HepG2 (cell line): Measurements from ENCODE around the gene CARS1. TPM values are rescaled to one million over a fixed set of nuclear protein-coding genes. Genes with fewer than 3 reads are reported as not detected.

Experiments
- ATAC-seq: fragments of 200-7000 bp; cut with Tn5 transposase; 3 replicates; pipeline ENCODE4 v1.9.1; 2020; ENCODE audit warnings: mild to moderate bottlenecking, moderate library complexity
- BruUV-seq: library from RNA; stranded (reverse); fragments of 400-500 nt; replicated peaks from 2 replicates; lab custom pipeline; 2021; lab: Mats Ljungman, UMichigan
- CTCF ChIA-PET: fragments of 300-600 bp; formaldehyde crosslinking; extraction: SDS; loops from one replicate; lab custom pipeline; 2021; ENCODE audit warnings: low total read pairs, inconsistent platforms, low intra/inter-chr PET ratio; lab: Yijun Ruan, JAX
- POLR2A ChIA-PET: fragments of 350-600 bp; sonication (Branson Sonifier 250); formaldehyde crosslinking; loops from one replicate; lab custom pipeline; 2020; ENCODE audit warnings: antibody characterized with exemption, inconsistent platforms; lab: Yijun Ruan, JAX
- DNase-seq: peaks from one replicate; pipeline ENCODE4 v3.0.0-alpha.2; 2015; ENCODE audit warnings: low spot score
- FAIRE-seq: peaks from 3 replicates; lab custom pipeline; 2011; peaks lifted over from hg19 to GRCh38; lab: Jason Lieb, UNC
- H2AFZ ChIP-seq: one replicate; pipeline ENCODE4 v1.6.1; 2011; ENCODE audit warnings: low read length, inconsistent platforms
- H3K27ac ChIP-seq: fragments of 300-600 bp; 3 replicates; pipeline ENCODE4 v1.8.0; 2011; ENCODE audit warnings: mixed run types, mild to moderate bottlenecking, mixed read lengths, low read length, inconsistent platforms; ENCODE audit not compliant: insufficient read depth; ENCODE audit errors: extremely low read length
- H3K27me3 ChIP-seq, 2 experiments: fragments of 200-600 bp in 1 of 2; 2 replicates in 1 of 2; 3 replicates in 1 of 2; pipeline versions ENCODE4 v1.6.0 to v1.8.0; 2011; ENCODE audit warnings: low read length in 2 of 2, mild to moderate bottlenecking in 2 of 2, moderate library complexity in 2 of 2, inconsistent platforms in 1 of 2; ENCODE audit not compliant: insufficient read depth in 2 of 2, control insufficient read depth in 1 of 2
- H3K36me3 ChIP-seq, 2 experiments: fragments of 200-600 bp in 1 of 2; replicated peaks in 1 of 2; 2 replicates in 1 of 2; 3 replicates in 1 of 2; pipeline versions ENCODE4 v1.5.1 to v1.8.0; 2011; ENCODE audit warnings: low read length in 2 of 2, inconsistent platforms in 1 of 2; ENCODE audit not compliant: insufficient read depth in 2 of 2, control insufficient read depth in 1 of 2
- H3K4me1 ChIP-seq: 2 replicates; pipeline ENCODE4 v1.5.1; 2012; ENCODE audit warnings: low read length, inconsistent platforms; ENCODE audit not compliant: insufficient read depth
- H3K4me2 ChIP-seq: 2 replicates; pipeline ENCODE4 v1.6.0; 2011; ENCODE audit warnings: low read depth, low read length, inconsistent platforms
- H3K4me3 ChIP-seq, 3 experiments: fragments of 200-600 bp in 1 of 3; sonication (generic), shearing (Covaris generic) in 1 of 3; replicated peaks in 1 of 3; 2 replicates each; pipeline ENCODE4 v1.5.1; 2011 to 2016; ENCODE audit warnings: low read length in 3 of 3, inconsistent platforms in 2 of 3, low read depth in 2 of 3, mild to moderate bottlenecking in 2 of 3, control low read depth in 1 of 3, mixed read lengths in 1 of 3; ENCODE audit not compliant: insufficient read depth in 1 of 3
- H3K79me2 ChIP-seq: one replicate; pipeline ENCODE4 v1.6.1; 2011; ENCODE audit warnings: low read length, inconsistent platforms; ENCODE audit not compliant: insufficient read depth
- H3K9ac ChIP-seq: 2 replicates; pipeline ENCODE4 v1.6.0; 2011; ENCODE audit warnings: mild to moderate bottlenecking, low read depth, low read length, inconsistent platforms; ENCODE audit not compliant: insufficient read depth
- H3K9me3 ChIP-seq: 2 replicates; pipeline ENCODE4 v1.5.1; 2012; ENCODE audit warnings: mild to moderate bottlenecking, low read length
- H4K20me1 ChIP-seq: 2 replicates; pipeline ENCODE4 v1.6.0; 2011; ENCODE audit warnings: inconsistent platforms, mild to moderate bottlenecking, low read length, moderate library complexity; ENCODE audit not compliant: insufficient read depth
- CBX1 ChIP-seq: IDR thresholded peaks from one replicate; pipeline ENCODE4 v1.6.1; 2016; ENCODE audit warnings: antibody characterized with exemption, low read depth
- EED ChIP-seq: sonication (generic); formaldehyde crosslinking; IDR thresholded peaks from 2 replicates; pipeline ENCODE4 v1.5.0; 2020; ENCODE audit warnings: mild to moderate bottlenecking, missing genetic modification reagents
- HNRNPUL1 ChIP-seq: fragments of 200-400 bp; formaldehyde crosslinking; IDR thresholded peaks from 2 replicates; pipeline ENCODE4 v1.6.1; 2017; ENCODE audit warnings: low read depth, mild to moderate bottlenecking, low read length, moderate library complexity
- IRF2 ChIP-seq: IDR thresholded peaks from 2 replicates; pipeline ENCODE4 v1.6.1; 2018; ENCODE audit warnings: missing genetic modification reagents, missing compliant biosample characterization
- JARID2 ChIP-seq: sonication (generic); formaldehyde crosslinking; IDR thresholded peaks from 2 replicates; pipeline ENCODE4 v1.8.1; 2023; ENCODE audit warnings: missing genetic modification reagents, inconsistent platforms; ENCODE audit not compliant: insufficient replicate concordance
- NFYC ChIP-seq: IDR thresholded peaks from 2 replicates; pipeline ENCODE4 v1.6.1; 2016; ENCODE audit warnings: missing genetic modification reagents, missing compliant biosample characterization
- ONECUT2 ChIP-seq: sonication (generic); formaldehyde crosslinking; IDR thresholded peaks from 2 replicates; pipeline ENCODE4 v1.4.0; 2020; ENCODE audit warnings: missing genetic modification reagents
- SMARCC2 ChIP-seq: fragments of 450-650 bp; IDR thresholded peaks from 2 replicates; pipeline ENCODE4 v1.6.1; 2017; ENCODE audit warnings: antibody characterized with exemption, mild to moderate bottlenecking
- SP4 ChIP-seq: sonication (generic); formaldehyde crosslinking; IDR thresholded peaks from 2 replicates; pipeline ENCODE4 v1.8.1; 2023; ENCODE audit warnings: mild to moderate bottlenecking, missing genetic modification reagents
- TOE1 ChIP-seq: sonication (generic); formaldehyde crosslinking; IDR thresholded peaks from 2 replicates; pipeline ENCODE4 v1.4.0; 2020; ENCODE audit warnings: mild to moderate bottlenecking, missing genetic modification reagents
- ZFP37 ChIP-seq: sonication (generic); formaldehyde crosslinking; IDR thresholded peaks from 2 replicates; pipeline ENCODE4 v1.4.0; 2020; ENCODE audit warnings: missing genetic modification reagents, borderline replicate concordance
- ZFP62 ChIP-seq: sonication (generic); formaldehyde crosslinking; IDR thresholded peaks from 2 replicates; pipeline ENCODE4 v1.4.0; 2020; ENCODE audit warnings: missing genetic modification reagents
- ZNF546 ChIP-seq: sonication (generic); formaldehyde crosslinking; conservative IDR thresholded peaks from 2 replicates; pipeline ENCODE4 v1.8.1; 2023; ENCODE audit warnings: mild to moderate bottlenecking, missing genetic modification reagents
- ZNF563 ChIP-seq: sonication (generic); formaldehyde crosslinking; IDR thresholded peaks from 2 replicates; pipeline ENCODE4 v1.8.0; 2022; ENCODE audit warnings: mild to moderate bottlenecking, moderate library complexity, missing genetic modification reagents
- ZNF670 ChIP-seq: sonication (generic); formaldehyde crosslinking; IDR thresholded peaks from 2 replicates; pipeline ENCODE4 v1.8.0; 2022; ENCODE audit warnings: mild to moderate bottlenecking, missing genetic modification reagents, borderline replicate concordance
- ZNF713 ChIP-seq: sonication (generic); formaldehyde crosslinking; IDR thresholded peaks from 2 replicates; pipeline ENCODE4 v1.4.0; 2020; ENCODE audit warnings: mild to moderate bottlenecking, missing genetic modification reagents
- ZSCAN21 ChIP-seq: sonication (generic); formaldehyde crosslinking; IDR thresholded peaks from 2 replicates; pipeline ENCODE4 v1.8.0; 2022; ENCODE audit warnings: mild to moderate bottlenecking, missing genetic modification reagents, moderate library complexity, borderline replicate concordance
- ZSCAN9 ChIP-seq: IDR thresholded peaks from 2 replicates; pipeline ENCODE4 v1.6.1; 2016; ENCODE audit warnings: borderline replicate concordance
- whole genome bisulfite sequencing: methylation state at CpG from one replicate; pipeline ENCODE4 v1.1.6; 2017; ENCODE audit warnings: low lambda C conversion rate; 5-methylcytosine and 5-hydroxymethylcytosine counted together
- in situ Hi-C: cut with HindIII; loops from 2 replicates; pipeline ENCODE4 v1.10.0; 2017; ENCODE audit warnings: low pct_unique_long_range_greater_than_20kb; ENCODE audit not compliant: extremely low pct_ligation_motif_present
- intact Hi-C: fragments of 100-400 bp; cut with micrococcal nuclease; formaldehyde crosslinking; loops from one replicate; pipeline ENCODE4 v1.10.0; 2022; ENCODE audit not compliant: unreplicated experiment
- polyA plus RNA-seq, 8 experiments: library from polyadenylated mRNA; depleted of rRNA in 3 of 8; stranded (reverse) in 7 of 8; unstranded in 1 of 8; fragments of >200 nt; fragmentation: Illumina TruSeq in 4 of 8; extraction: Trizol in 4 of 8; gene quantifications; 2 replicates each; pipeline versions ENCODE4 v1.2.1 to v1.2.3, GENCODE V29; 2011 to 2016; ENCODE audit warnings: low read depth in 4 of 8, missing spikeins in 1 of 8, mixed read lengths in 1 of 8; ENCODE audit not compliant: insufficient read depth in 1 of 8
- total RNA-seq, 5 experiments: library from RNA; depleted of rRNA; stranded (reverse); fragments of >200 nt; fragmentation: Illumina TruSeq; extraction: Trizol; gene quantifications; 2 replicates each; pipeline ENCODE4 v1.2.3, GENCODE V29; 2016; ENCODE audit warnings: low read depth in 1 of 5
- TF ChIP-seq, protein P1 (sequence below): sonication (generic); formaldehyde crosslinking; IDR thresholded peaks from 2 replicates; pipeline ENCODE4 v1.8.0; 2022; ENCODE audit warnings: missing genetic modification reagents, mild to moderate bottlenecking, borderline replicate concordance
- TF ChIP-seq, protein P2 (sequence below): fragments of 450-650 bp; IDR thresholded peaks from 2 replicates; pipeline ENCODE4 v1.6.1; 2017

The CARS1 gene
- total and polyA plus RNA-seq, 2 of the 13 experiments (the other 11 are each of a cell fraction or from before 2014, with no cell fraction given), result 33.8 to 47.0 TPM

DNA sequence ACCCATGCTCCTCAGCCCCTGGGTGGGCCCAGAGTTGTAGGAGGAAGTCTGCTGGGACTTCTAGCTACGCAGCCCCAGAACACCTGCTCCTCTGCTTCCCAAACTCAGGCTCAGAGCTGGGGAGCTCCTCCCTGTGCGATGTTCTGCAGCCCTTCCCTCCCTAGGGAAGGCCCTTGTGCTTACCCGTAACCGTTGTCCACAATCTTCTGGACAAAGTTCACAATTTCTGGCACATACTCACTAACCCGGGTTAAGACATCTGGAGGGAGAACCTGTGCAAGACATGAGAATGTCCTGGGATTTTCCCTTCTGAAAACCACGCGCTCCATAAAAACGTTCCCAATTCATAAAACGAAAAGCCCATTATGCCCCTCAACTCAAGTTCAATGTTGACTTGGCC, 28.4 kb downstream of the CARS1 start:
- Histone ChIP-seq H3K4me1 (no peaks in the 10 kb centered on the region), H3K27me3 (no peaks in the 10 kb centered on the region), H3K79me2 (no peaks in the 10 kb centered on the region), H3K36me3 (peaks cover 18 to 64% of the 10 kb centered on the region in 2 experiments; a peak in 4 of 5 replicates), H2AFZ (no peak overlapping the region), H3K9me3 (no peaks in the 10 kb centered on the region), H3K27ac (no peak overlapping the region), H3K9ac (no peak overlapping the region), H3K4me2 (no peak overlapping the region), H3K4me3 (no peak overlapping the region), H4K20me1 (no peaks in the 10 kb centered on the region)
- intact Hi-C loops (no loop called here), in situ Hi-C loops (no loop called here)
- BruUV-seq, result no TSS peak
- POLR2A ChIA-PET, result no interaction called here
- TF ChIP-seq ZNF713 (CRISPR knock-in tag) (no peak), ZSCAN21 (no peak), HNRNPUL1 (no peak), ONECUT2 (CRISPR knock-in tag) (no peak), CBX1 (no peak), TOE1 (CRISPR knock-in tag) (no peak), IRF2 (CRISPR knock-in tag) (no peak), JARID2 (CRISPR knock-in tag) (no peak), ZFP62 (CRISPR knock-in tag) (no peak), ZSCAN9 (no peak), ZNF563 (CRISPR knock-in tag) (no peak), ZFP37 (CRISPR knock-in tag) (no peak), NFYC (CRISPR knock-in tag) (no peak), ZNF670 (no peak), SP4 (CRISPR knock-in tag) (no peak), ZNF546 (CRISPR knock-in tag) (no peak), EED (CRISPR knock-in tag) (no peak), SMARCC2 (no peak)
- TF ChIP-seq, protein P1, sequence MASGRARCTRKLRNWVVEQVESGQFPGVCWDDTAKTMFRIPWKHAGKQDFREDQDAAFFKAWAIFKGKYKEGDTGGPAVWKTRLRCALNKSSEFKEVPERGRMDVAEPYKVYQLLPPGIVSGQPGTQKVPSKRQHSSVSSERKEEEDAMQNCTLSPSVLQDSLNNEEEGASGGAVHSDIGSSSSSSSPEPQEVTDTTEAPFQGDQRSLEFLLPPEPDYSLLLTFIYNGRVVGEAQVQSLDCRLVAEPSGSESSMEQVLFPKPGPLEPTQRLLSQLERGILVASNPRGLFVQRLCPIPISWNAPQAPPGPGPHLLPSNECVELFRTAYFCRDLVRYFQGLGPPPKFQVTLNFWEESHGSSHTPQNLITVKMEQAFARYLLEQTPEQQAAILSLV (CRISPR knock-in tag), result no peak
- TF ChIP-seq, protein P2, sequence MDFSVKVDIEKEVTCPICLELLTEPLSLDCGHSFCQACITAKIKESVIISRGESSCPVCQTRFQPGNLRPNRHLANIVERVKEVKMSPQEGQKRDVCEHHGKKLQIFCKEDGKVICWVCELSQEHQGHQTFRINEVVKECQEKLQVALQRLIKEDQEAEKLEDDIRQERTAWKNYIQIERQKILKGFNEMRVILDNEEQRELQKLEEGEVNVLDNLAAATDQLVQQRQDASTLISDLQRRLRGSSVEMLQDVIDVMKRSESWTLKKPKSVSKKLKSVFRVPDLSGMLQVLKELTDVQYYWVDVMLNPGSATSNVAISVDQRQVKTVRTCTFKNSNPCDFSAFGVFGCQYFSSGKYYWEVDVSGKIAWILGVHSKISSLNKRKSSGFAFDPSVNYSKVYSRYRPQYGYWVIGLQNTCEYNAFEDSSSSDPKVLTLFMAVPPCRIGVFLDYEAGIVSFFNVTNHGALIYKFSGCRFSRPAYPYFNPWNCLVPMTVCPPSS, result no peak
- CTCF ChIA-PET, result no interaction called here
- 97% methylated on average over 8 of the region's 9 CpGs for WGBS
- no peak for ATAC-seq
- no peak for FAIRE-seq
- DNase-seq, result no peak
